OCI-LY1 (cell line): ENCODE measurements around the gene NEUROD2.

Experiments used
- EZH2 ChIP-seq: fragments of 200-600 bp; sonication (generic), shearing (Covaris generic); IDR thresholded peaks from 2 replicates; pipeline ENCODE4 v1.8.0; 2017; ENCODE audit warnings: borderline replicate concordance, mixed run types, mild to moderate bottlenecking, antibody characterized with exemption, low read length, moderate library complexity, mixed read lengths
- TF ChIP-seq, protein P1 (sequence below): fragments of 200-600 bp; sonication (generic), shearing (Covaris generic); IDR thresholded peaks from 2 replicates; pipeline ENCODE4 v1.5.1; 2017; ENCODE audit warnings: mild to moderate bottlenecking, antibody characterized with exemption, low read length, moderate library complexity, mixed read lengths

DNA sequence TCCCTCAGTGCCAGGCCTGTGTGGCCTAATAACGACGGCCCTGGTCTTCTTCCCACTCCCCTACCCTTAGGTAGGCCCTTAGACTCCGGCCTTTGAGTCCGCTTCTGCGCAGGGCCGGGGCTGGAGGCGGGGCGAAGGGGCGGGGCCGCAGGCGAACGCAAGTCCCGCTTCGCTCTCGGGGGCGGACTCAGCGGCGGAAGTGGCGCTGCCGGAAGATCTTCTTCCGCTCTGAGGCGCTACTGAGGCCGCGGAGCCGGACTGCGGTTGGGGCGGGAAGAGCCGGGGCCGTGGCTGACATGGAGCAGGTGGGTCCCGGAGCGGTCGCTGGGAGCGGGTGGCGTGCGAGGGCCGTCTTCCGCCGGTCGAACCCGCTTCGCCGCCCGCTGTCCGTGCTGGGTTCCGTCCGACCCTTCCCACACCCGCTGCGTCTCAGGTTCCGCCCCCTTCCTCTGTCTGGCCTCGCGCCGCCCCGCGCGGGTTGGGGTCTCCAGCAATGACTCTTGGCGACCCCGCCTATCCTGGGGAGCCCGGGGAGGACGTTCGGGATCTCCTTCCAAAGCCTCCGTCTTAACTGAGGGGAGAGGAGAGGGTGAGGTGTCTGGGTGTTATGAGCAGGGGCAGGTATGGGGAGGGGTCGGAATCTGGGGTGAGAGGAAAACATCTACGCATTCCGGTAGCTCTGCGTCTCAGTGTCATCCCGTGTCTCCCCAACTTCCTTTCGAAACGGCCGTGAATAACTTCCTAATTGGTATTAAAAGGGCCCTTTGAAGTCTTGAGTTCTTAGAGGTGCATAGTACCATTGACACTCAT, 29.4 kb upstream of the NEUROD2 start, which contains the start of gene STARD3:
- TF ChIP-seq, protein P1, sequence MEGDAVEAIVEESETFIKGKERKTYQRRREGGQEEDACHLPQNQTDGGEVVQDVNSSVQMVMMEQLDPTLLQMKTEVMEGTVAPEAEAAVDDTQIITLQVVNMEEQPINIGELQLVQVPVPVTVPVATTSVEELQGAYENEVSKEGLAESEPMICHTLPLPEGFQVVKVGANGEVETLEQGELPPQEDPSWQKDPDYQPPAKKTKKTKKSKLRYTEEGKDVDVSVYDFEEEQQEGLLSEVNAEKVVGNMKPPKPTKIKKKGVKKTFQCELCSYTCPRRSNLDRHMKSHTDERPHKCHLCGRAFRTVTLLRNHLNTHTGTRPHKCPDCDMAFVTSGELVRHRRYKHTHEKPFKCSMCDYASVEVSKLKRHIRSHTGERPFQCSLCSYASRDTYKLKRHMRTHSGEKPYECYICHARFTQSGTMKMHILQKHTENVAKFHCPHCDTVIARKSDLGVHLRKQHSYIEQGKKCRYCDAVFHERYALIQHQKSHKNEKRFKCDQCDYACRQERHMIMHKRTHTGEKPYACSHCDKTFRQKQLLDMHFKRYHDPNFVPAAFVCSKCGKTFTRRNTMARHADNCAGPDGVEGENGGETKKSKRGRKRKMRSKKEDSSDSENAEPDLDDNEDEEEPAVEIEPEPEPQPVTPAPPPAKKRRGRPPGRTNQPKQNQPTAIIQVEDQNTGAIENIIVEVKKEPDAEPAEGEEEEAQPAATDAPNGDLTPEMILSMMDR: no peak
- no peak for TF ChIP-seq EZH2
